ENCODE data around the gene ACOX1.

ACOX1 gene

GRCh38 chr17:75926456-75926855 is 52.5 kb downstream of the ACOX1 start:
- DNase-seq (ENCODE audit: insufficient read length, low spot score), result no peak
- TF ChIP-seq SPI1 (IDR thresholded peaks at IDR 0.05; ENCODE audit: low read depth, low read length) (no peak), POLR2A (IDR thresholded peaks at IDR 0.05; ENCODE audit: low read depth, low read length) (no peak), POLR2AphosphoS5 (IDR thresholded peaks at IDR 0.05; ENCODE audit: low read depth, low read length) (no peak), POU2F2 (IDR thresholded peaks at IDR 0.05; ENCODE audit: low read depth, low read length) (no peak), PAX5 (IDR thresholded peaks at IDR 0.05; ENCODE audit: insufficient read depth, low read length, severe bottlenecking) (no peak), TAF1 (IDR thresholded peaks at IDR 0.05; ENCODE audit: low read depth, low read length) (no peak)
- no peak for FAIRE-seq

GRCh38 chr17:75925912-75926311 is 53.1 kb downstream of the ACOX1 start:
- DNase-seq (ENCODE audit: insufficient read length, low spot score) (no peak), FAIRE-seq (no peak)
- TF ChIP-seq SPI1 (IDR thresholded peaks at IDR 0.05; ENCODE audit: low read depth, low read length) (no peak), POLR2AphosphoS5 (IDR thresholded peaks at IDR 0.05; ENCODE audit: low read depth, low read length) (no peak), TAF1 (IDR thresholded peaks at IDR 0.05; ENCODE audit: low read depth, low read length) (no peak), POLR2A (IDR thresholded peaks at IDR 0.05; ENCODE audit: low read depth, low read length) (no peak), POU2F2 (IDR thresholded peaks at IDR 0.05; ENCODE audit: low read depth, low read length) (no peak), PAX5 (IDR thresholded peaks at IDR 0.05; ENCODE audit: insufficient read depth, low read length, severe bottlenecking) (no peak)

GRCh38 chr17:75925103-75925502 is 53.9 kb downstream of the ACOX1 start:
- TF ChIP-seq TAF1 (IDR thresholded peaks at IDR 0.05; ENCODE audit: low read depth, low read length) (no peak), POLR2A (IDR thresholded peaks at IDR 0.05; ENCODE audit: low read depth, low read length) (no peak)
- FAIRE-seq (no peak), DNase-seq (ENCODE audit: insufficient read length, low spot score) (no peak)

GRCh38 chr17:75922963-75923874 is 55.7 kb downstream of the ACOX1 start:
- no peak for FAIRE-seq
- TF ChIP-seq PAX5 (IDR thresholded peaks at IDR 0.05; ENCODE audit: insufficient read depth, low read length, severe bottlenecking) (no peak), TAF1 (IDR thresholded peaks at IDR 0.05; ENCODE audit: low read depth, low read length) (no peak), SPI1 (IDR thresholded peaks at IDR 0.05; ENCODE audit: low read depth, low read length) (no peak), POLR2A (IDR thresholded peaks at IDR 0.05; ENCODE audit: low read depth, low read length) (no peak)

GRCh38 chr17:75922173-75922961 is 56.6 kb downstream of the ACOX1 start:
- FAIRE-seq (no peak), DNase-seq (ENCODE audit: insufficient read length, low spot score) (no peak)
- TF ChIP-seq POLR2AphosphoS5 (IDR thresholded peaks at IDR 0.05; ENCODE audit: low read depth, low read length) (no peak), TAF1 (IDR thresholded peaks at IDR 0.05; ENCODE audit: low read depth, low read length) (no peak), SPI1 (IDR thresholded peaks at IDR 0.05; ENCODE audit: low read depth, low read length) (no peak), PAX5 (IDR thresholded peaks at IDR 0.05; ENCODE audit: insufficient read depth, low read length, severe bottlenecking) (no peak), POU2F2 (IDR thresholded peaks at IDR 0.05; ENCODE audit: low read depth, low read length) (no peak), POLR2A (IDR thresholded peaks at IDR 0.05; ENCODE audit: low read depth, low read length) (no peak)

More at GRCh38 chr17:75922963-75923874, 55.7 kb downstream of the ACOX1 start:
- no peak for DNase-seq (ENCODE audit: insufficient read length, low spot score)

GRCh38 chr17:75921596-75921995 is 57.4 kb downstream of the ACOX1 start:
- no peak for FAIRE-seq
- no peak for DNase-seq (ENCODE audit: insufficient read length, low spot score)
- TF ChIP-seq TAF1 (IDR thresholded peaks at IDR 0.05; ENCODE audit: low read depth, low read length), result no peak
- no peak for TF ChIP-seq POLR2AphosphoS5 (IDR thresholded peaks at IDR 0.05; ENCODE audit: low read depth, low read length)
- TF ChIP-seq SPI1 (IDR thresholded peaks at IDR 0.05; ENCODE audit: low read depth, low read length), result no peak
- TF ChIP-seq POLR2A (IDR thresholded peaks at IDR 0.05; ENCODE audit: low read depth, low read length), result no peak
- TF ChIP-seq POU2F2 (IDR thresholded peaks at IDR 0.05; ENCODE audit: low read depth, low read length), result no peak
- no peak for TF ChIP-seq PAX5 (IDR thresholded peaks at IDR 0.05; ENCODE audit: insufficient read depth, low read length, severe bottlenecking)

GRCh38 chr17:75920045-75920560 is 58.9 kb downstream of the ACOX1 start:
- FAIRE-seq, result no peak
- no peak for DNase-seq (ENCODE audit: insufficient read length, low spot score)
- TF ChIP-seq POU2F2 (IDR thresholded peaks at IDR 0.05; ENCODE audit: low read depth, low read length) (no peak), SPI1 (IDR thresholded peaks at IDR 0.05; ENCODE audit: low read depth, low read length) (no peak), TAF1 (IDR thresholded peaks at IDR 0.05; ENCODE audit: low read depth, low read length) (no peak), POLR2A (IDR thresholded peaks at IDR 0.05; ENCODE audit: low read depth, low read length) (no peak), PAX5 (IDR thresholded peaks at IDR 0.05; ENCODE audit: insufficient read depth, low read length, severe bottlenecking) (no peak)

GRCh38 chr17:75919611-75920010 is 59.4 kb downstream of the ACOX1 start:
- FAIRE-seq (no peak), DNase-seq (ENCODE audit: insufficient read length, low spot score) (no peak)
- TF ChIP-seq PAX5 (IDR thresholded peaks at IDR 0.05; ENCODE audit: insufficient read depth, low read length, severe bottlenecking), result no peak
- no peak for TF ChIP-seq POLR2AphosphoS5 (IDR thresholded peaks at IDR 0.05; ENCODE audit: low read depth, low read length)
- TF ChIP-seq SPI1 (IDR thresholded peaks at IDR 0.05; ENCODE audit: low read depth, low read length), result no peak
- no peak for TF ChIP-seq TAF1 (IDR thresholded peaks at IDR 0.05; ENCODE audit: low read depth, low read length)

GRCh38 chr17:75917917-75918445 is 61.0 kb downstream of the ACOX1 start:
- TF ChIP-seq POU2F2 (IDR thresholded peaks at IDR 0.05; ENCODE audit: low read depth, low read length), result no peak
- no peak for TF ChIP-seq TAF1 (IDR thresholded peaks at IDR 0.05; ENCODE audit: low read depth, low read length)
- no peak for TF ChIP-seq SPI1 (IDR thresholded peaks at IDR 0.05; ENCODE audit: low read depth, low read length)
- no peak for TF ChIP-seq POLR2AphosphoS5 (IDR thresholded peaks at IDR 0.05; ENCODE audit: low read depth, low read length)
- TF ChIP-seq PAX5 (IDR thresholded peaks at IDR 0.05; ENCODE audit: insufficient read depth, low read length, severe bottlenecking), result no peak
- TF ChIP-seq POLR2A (IDR thresholded peaks at IDR 0.05; ENCODE audit: low read depth, low read length), result no peak
- FAIRE-seq (no peak), DNase-seq (ENCODE audit: insufficient read length, low spot score) (no peak)
